ENCODE data around the gene HEBP2.
"Not testable (repeated sequence)": the region's sequence is repeated elsewhere in the genome, so short reads cannot be mapped to it uniquely, and the experiment has no call there.

Gene HEBP2

GRCh38 chr6:138424004-138424904, 20.2 kb downstream of the HEBP2 start:
- DNase-seq, result no peak

- not testable (repeated sequence) for DNase-seq
These were observed 21.2 kb downstream of the HEBP2 start for GRCh38 chr6:138425256-138425655.

- no peak for DNase-seq
These were observed 22.6 kb downstream of the HEBP2 start for GRCh38 chr6:138426500-138427123.

- no peak for DNase-seq
These were observed 23.7 kb downstream of the HEBP2 start for GRCh38 chr6:138427701-138428100.

- DNase-seq, result peak; percentile 43
These were observed 25.0 kb downstream of the HEBP2 start for GRCh38 chr6:138428944-138429598.

GRCh38 chr6:138429761-138430160, 25.7 kb downstream of the HEBP2 start:
- DNase-seq, result no peak

GRCh38 chr6:138430361-138431145, 26.5 kb downstream of the HEBP2 start:
- no peak for DNase-seq

GRCh38 chr6:138431256-138432062, 27.4 kb downstream of the HEBP2 start:
- DNase-seq, result no peak

- no peak for DNase-seq
These were observed 28.0 kb downstream of the HEBP2 start for GRCh38 chr6:138432063-138432356.

GRCh38 chr6:138434096-138434495, 30.1 kb downstream of the HEBP2 start:
- no peak for DNase-seq

GRCh38 chr6:138434925-138435324, 30.9 kb downstream of the HEBP2 start:
- DNase-seq, result no peak

- no peak for DNase-seq
These were observed 35.5 kb downstream of the HEBP2 start for GRCh38 chr6:138439546-138439945.

GRCh38 chr6:138440296-138440695, 36.3 kb downstream of the HEBP2 start:
- DNase-seq, result no peak

GRCh38 chr6:138440758-138441357, 36.8 kb downstream of the HEBP2 start:
- no peak for DNase-seq

- no peak for DNase-seq
These were observed 37.9 kb downstream of the HEBP2 start for GRCh38 chr6:138441965-138442364.

GRCh38 chr6:138442663-138443062, 38.6 kb downstream of the HEBP2 start:
- no peak for DNase-seq

- DNase-seq, result no peak
These were observed 40.0 kb downstream of the HEBP2 start for GRCh38 chr6:138443979-138444378.

- DNase-seq, result no peak
These were observed 42.8 kb downstream of the HEBP2 start for GRCh38 chr6:138446821-138447220.

GRCh38 chr6:138450445-138450844, 46.4 kb downstream of the HEBP2 start:
- DNase-seq, result no peak

GRCh38 chr6:138451043-138451442, 47.0 kb downstream of the HEBP2 start:
- no peak for DNase-seq

GRCh38 chr6:138454981-138455706, 51.1 kb downstream of the HEBP2 start:
- no peak for DNase-seq
